ENCODE results near the gene RASSF3.

Gene RASSF3

DNA sequence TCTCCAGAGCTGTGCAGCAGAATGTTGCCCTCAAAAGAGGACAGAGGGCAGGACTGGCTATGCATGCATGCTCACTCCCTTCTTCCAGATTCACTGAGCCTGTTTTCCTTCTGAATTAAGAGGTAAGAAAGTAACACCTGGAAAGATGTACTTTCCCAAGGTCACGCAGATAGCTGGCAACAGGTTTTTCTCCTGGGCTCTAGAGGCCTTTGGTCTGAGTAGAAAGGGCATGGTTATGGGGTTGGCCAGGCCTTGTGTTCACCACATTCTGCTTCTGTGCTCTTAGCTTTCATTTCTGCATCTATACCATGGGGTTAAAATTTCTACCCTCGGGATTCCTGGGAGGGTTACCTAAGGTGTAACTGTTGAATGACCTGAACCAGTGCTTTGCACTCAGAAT is 57.5 kb downstream of the RASSF3 start:
- DNase-seq (ENCODE audit: low read depth in 4 of 4, low spot score in 1 of 4): no peak

GRCh38 chr12:64669270-64669842 is 59.1 kb downstream of the RASSF3 start:
- no peak for DNase-seq (ENCODE audit: low read depth in 4 of 4, low spot score in 1 of 4)

GRCh38 chr12:64670019-64670418 is 59.7 kb downstream of the RASSF3 start:
- no peak for DNase-seq (ENCODE audit: low read depth in 4 of 4, low spot score in 1 of 4)

DNA sequence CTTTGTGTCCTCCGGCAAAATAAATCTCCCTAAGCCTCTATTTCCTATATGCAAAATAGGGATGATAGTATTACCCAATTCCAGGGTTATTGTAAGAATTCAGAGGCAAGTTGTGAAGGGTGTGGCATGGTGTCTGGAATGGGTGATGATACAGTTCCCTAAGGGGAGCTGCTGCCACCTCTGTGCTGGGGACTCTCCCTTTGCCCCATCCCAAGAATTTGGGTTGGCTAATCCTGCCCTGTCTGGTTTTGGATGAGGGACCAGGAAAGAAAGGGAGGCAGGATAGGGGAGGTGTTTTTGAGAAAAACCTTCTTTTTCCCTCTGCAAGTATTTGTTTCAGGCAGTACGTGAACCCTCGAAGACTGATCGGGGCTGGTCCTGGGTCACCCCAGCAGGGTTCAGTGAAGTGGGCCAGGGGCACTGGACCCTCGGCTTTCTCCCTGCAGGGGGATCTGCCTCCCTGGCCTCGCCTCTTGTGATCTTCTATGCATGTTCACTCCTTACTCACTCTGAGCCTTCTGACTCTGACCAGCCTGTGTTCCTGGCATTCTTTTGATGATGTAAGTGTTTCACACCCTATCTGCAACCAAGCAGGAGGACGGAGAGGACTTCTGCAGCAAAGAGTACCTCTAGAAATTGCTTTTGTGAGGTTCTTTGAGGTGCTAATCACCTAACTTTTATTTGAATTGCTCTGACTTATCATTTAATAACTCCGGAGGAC is 60.8 kb downstream of the RASSF3 start:
- no peak for DNase-seq (ENCODE audit: low read depth in 4 of 4, low spot score in 1 of 4)

DNA sequence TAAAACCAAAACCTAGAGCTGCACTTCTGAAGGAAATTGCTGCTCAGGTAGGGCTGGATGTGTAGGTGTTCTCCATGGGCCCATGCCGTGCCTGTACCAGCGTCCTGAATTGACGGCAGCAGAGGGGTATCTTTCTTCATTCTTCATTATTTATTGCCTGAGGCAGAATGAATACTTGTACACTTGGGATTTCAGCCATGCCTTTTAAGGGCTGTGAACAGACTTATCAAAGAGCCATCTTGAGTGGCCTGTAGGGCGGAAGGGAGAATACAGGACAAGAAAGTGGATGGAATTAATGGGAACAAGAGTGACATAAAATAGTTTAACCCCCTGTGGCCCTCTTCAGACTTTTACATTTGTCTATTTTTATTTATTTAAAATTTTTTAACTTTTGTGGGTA is 61.4 kb downstream of the RASSF3 start:
- no peak for DNase-seq (ENCODE audit: low read depth in 4 of 4, low spot score in 1 of 4)

GRCh38 chr12:64672925-64673409 is 62.7 kb downstream of the RASSF3 start:
- DNase-seq (ENCODE audit: low read depth in 4 of 4, low spot score in 1 of 4): no peak

- DNase-seq (ENCODE audit: low read depth in 4 of 4, low spot score in 1 of 4): no peak
These were observed 63.3 kb downstream of the RASSF3 start for GRCh38 chr12:64673490-64674169.

DNA sequence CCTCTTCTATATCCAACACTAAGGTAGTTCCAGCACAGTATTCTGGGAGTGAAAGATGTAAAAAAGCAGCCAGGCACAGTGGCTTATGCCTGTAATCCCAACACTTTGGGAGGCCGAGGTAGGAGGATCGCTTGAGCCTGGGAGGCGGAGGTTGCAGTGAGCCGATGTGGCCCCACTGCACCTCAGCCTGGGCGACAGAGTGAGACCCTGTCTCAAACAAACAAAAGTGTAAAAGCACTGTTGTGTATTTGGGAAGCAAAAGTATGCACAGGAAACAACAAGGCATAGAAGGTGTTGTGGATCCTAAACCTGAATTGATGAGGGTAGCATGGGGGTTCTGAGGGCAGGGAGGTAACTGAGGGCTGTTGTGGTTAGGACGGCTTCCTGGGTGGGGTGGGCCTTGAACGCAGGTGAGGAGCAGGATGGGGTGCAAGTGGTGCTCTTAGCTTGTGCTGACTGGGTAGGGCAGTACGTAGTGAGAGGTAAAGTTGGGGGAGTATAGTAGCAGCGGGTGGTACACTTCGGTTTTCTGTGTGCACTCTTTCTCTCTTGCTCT is 64.2 kb downstream of the RASSF3 start:
- DNase-seq (ENCODE audit: low read depth in 4 of 4, low spot score in 1 of 4): no peak

DNA sequence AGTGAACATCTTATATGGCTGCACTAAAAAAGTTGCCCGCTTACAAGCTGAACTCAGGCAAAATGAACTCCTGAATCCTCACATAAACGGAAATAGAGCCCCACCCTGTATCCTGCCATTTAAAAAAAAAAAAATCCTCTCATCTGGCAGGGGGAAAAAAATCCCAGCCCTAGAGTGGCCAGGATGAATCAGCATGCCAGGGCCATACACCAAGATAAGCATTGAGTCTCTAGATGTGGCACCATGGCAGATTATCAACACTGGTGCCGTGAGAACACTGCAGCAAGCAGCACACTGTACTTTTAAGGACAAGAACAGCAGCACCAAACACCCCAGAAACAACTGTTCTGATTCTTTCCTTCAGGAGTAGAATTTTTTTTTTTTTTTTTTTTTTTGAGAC is 65.5 kb downstream of the RASSF3 start:
- no peak for DNase-seq (ENCODE audit: low read depth in 4 of 4, low spot score in 1 of 4)

DNA sequence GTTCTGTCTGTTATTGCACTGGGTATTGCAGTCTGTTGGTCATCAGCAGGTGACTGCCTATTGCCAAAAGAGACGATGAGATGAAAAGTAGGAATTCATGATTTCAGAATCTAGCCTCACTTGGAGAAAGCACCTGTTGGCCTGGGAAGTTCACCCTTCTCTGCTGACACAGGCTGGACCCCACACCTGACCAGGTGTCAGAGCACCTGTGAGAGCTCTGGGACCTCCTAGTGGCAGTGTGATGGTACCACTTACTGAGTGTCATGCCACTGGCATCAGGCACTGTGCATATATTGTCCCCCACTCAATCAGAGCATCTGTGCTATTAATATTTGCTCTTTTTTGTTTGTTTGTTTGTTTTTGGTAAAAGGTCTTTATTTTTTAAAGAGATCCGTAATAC is 68.0 kb downstream of the RASSF3 start:
- DNase-seq (ENCODE audit: low read depth in 4 of 4, low spot score in 1 of 4): no peak

GRCh38 chr12:64678835-64679234 is 68.5 kb downstream of the RASSF3 start:
- no peak for DNase-seq (ENCODE audit: low read depth in 4 of 4, low spot score in 1 of 4)

DNA sequence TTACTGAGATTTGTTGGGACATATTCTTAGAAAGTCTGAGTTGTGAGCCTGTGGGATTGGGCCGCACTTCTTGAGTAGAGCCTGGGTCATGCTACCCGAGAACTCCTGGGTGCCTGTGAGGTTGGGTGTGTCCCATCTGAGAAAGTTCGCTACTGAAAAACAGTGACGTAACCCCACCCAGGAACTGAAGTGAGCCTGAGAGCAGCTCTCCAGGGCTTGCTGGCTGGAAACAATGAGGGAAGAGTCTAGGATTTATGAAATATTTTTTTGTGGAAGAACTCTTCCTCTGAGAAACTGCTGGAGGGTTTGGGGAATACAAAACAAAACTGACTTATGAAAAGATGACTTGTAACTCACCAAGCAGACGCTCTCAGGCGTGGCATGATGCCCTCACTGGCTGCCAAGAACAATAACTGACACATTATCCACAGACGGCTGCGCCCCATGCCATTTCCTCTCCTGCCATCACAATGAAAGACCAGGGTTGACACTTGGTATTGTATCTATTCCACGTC is 69.2 kb downstream of the RASSF3 start:
- peak in 2 of 4 experiments; percentile 28 to 43 for DNase-seq (ENCODE audit: low read depth in 4 of 4, low spot score in 1 of 4)

DNA sequence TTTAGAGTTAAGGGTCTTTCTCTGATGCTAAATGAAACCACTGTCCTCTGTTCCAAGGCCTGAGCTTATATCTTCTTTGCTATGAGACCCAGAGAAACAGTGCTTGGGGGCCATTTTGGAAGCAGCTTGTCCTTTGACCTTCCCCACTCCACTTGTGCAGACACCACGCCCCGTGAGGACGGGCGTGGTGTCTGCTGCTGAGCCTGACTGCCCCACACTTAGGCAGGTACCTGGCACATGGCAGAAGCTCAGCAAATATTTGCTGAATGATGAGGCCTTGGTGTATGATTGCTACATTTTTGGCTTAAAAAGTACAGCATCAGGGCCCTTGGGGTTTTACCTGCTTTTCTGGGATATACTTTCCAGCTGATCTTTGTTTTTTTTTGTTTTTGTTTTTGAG is 69.9 kb downstream of the RASSF3 start:
- DNase-seq (ENCODE audit: low read depth in 4 of 4, low spot score in 1 of 4): no peak

DNA sequence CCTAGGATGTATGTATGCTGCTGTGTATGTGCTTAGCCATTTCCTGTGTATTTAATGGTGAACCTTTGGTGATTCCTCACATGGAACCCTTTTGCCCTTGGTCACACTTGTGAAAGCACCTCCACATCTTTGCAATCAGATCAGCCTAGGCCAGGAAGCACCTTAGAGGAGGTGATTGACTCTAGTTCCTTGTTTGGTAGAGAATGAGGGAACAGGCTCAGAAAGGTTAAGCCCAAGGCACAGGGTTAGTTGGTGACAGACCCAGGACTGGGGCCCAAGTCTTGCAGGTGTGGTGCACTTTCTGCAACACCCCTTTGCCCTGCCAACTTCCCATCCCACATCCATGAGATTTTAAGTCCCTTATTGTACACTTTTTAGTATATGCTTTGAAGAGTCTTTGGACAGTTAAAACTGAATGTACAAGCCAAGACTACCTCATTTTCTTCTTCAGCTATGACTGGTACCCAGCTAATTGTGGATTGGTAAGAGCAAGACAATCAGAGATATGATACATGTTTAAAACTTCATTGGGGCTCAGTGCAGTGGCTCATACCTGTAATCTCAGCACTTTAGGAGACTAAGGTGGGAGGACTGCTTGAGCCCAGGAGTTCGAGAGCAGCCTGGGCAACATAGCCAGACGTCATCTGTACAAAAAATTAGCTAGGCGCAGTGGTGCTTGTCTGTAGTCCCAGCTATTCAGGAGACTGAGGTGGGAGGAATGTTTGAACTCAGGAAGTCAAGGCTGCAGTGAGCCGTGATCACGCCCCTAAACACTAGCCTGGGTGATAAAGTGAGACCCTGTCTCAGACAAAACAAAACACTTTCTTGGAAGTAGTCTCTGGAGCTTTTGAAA is 71.1 kb downstream of the RASSF3 start:
- no peak for DNase-seq (ENCODE audit: low read depth in 4 of 4, low spot score in 1 of 4)

- DNase-seq (ENCODE audit: low read depth in 4 of 4, low spot score in 1 of 4): no peak
These were observed 72.4 kb downstream of the RASSF3 start for GRCh38 chr12:64682572-64683277.

GRCh38 chr12:64683816-64684543 is 73.7 kb downstream of the RASSF3 start:
- no peak for DNase-seq (ENCODE audit: low read depth in 4 of 4, low spot score in 1 of 4)

- no peak for DNase-seq (ENCODE audit: low read depth in 4 of 4, low spot score in 1 of 4)
These were observed 74.8 kb downstream of the RASSF3 start for GRCh38 chr12:64685050-64685449.

DNA sequence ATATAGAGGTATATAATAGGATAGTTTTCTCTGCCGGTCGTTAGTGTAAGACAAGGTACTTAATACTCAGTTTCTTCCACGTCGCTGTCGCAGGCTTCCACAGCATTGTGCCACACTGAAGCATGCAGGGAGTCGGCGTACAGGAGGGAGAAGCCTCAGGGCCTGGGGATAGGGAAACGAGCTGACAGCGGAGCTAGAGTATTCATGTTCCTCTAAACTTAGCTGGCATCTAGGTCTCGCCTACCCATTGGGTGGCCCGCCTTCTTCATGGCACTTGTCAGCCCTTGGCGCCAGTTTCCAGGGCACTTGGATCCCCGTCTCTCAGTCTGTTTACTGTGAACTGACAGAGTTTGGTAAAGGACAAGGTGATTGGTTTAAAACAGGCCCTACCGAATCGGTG is 75.3 kb downstream of the RASSF3 start:
- DNase-seq (ENCODE audit: low read depth in 4 of 4, low spot score in 1 of 4): no peak

DNA sequence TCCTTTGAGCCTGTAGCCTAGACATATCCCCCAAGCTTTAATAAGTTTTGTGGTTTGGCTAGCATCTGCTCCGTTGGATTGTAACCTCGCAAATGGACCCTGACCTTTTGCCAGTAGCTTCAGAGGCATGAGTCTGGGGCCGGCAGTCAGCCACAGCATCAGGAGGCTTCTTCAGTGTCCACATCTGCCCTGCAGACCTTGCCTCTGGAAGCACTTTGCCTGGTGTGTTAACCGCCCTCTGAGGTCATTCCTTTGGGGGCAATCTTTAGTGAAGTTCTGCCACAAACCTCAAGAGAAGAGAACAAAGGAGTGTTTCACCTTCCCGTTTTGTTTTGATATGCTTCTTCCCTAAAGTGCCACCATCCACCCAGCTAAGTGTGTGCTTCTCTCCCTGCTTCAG is 77.5 kb downstream of the RASSF3 start:
- no peak for DNase-seq (ENCODE audit: low read depth in 4 of 4, low spot score in 1 of 4)

DNA sequence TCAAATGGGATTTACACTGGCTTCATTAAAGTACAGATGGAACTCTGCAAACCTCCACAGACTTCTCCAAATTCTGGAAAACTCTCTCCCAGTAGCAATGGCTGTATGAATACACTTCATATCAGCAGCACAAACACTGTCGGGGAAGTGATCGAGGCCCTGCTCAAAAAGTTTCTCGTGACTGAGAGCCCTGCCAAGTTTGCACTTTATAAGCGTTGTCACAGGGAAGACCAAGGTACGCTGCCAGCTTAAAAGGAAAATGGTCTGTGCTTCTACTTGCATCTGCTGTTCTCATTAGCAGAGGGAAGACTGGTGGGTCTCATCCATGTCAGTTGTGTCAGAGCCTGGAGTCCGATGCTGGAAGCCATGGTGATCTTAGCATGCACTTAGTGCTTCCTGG is 77.9 kb downstream of the RASSF3 start:
- DNase-seq (ENCODE audit: low read depth in 4 of 4, low spot score in 1 of 4): no peak
